Prostate gland (tissue), 2 donors: Measurements from ENCODE around the gene BTNL9. TPM values are rescaled to one million over a fixed set of nuclear protein-coding genes. Genes with fewer than 3 reads are reported as not detected.
"Not testable (repeated sequence)": the region's sequence is repeated elsewhere in the genome, so short reads cannot be mapped to it uniquely, and the experiment has no call there.

ENCODE experiments used
- DNase-seq: peaks from one replicate; pipeline ENCODE4 v3.0.0-alpha.2; 2019; ENCODE audit warnings: low spot score
- H3K27ac ChIP-seq, 2 donors: fragments of 200-600 bp; sonication (generic); 2 replicates each; pipeline ENCODE4 v1.5.1; 2017 to 2019
- H3K27me3 ChIP-seq: fragments of 200-600 bp; sonication (generic); replicated peaks from 2 replicates; pipeline ENCODE4 v1.5.1; 2019; ENCODE audit not compliant: insufficient read depth
- H3K36me3 ChIP-seq, 2 donors: fragments of 200-600 bp; sonication (generic); 1 replicate in 1 of 2; 2 replicates in 1 of 2; pipeline versions ENCODE4 v1.5.1 to v1.8.1; 2017 to 2019
- H3K4me1 ChIP-seq: fragments of 200-600 bp; sonication (generic); replicated peaks from 2 replicates; pipeline ENCODE4 v1.5.1; 2019
- H3K4me3 ChIP-seq, 2 donors: fragments of 200-600 bp; sonication (generic); 2 replicates each; pipeline ENCODE4 v1.5.1; 2017 to 2019
- H3K9me3 ChIP-seq: fragments of 200-600 bp; sonication (generic); 2 replicates; pipeline ENCODE4 v1.5.1; 2017
- POLR2A ChIP-seq: fragments of 450-650 bp; IDR thresholded peaks from one replicate; pipeline ENCODE4 v1.6.1; 2016; ENCODE audit warnings: antibody characterized with exemption, mild to moderate bottlenecking
- POLR2AphosphoS5 ChIP-seq: sonication (generic); formaldehyde crosslinking; IDR thresholded peaks from one replicate; pipeline ENCODE4 v1.6.1; 2017; ENCODE audit warnings: antibody characterized with exemption
- WGBS: methylation state at CpG from one replicate; pipeline ENCODE4 v1.1.5; 2018; 5-methylcytosine and 5-hydroxymethylcytosine counted together
- intact Hi-C: fragments of 100-400 bp; cut with DNase I; formaldehyde crosslinking; loops from one replicate; pipeline ENCODE4 v1.14.2; 2022
- total RNA-seq, 2 donors: library from RNA; depleted of rRNA; stranded (reverse); fragments of >200 nt; gene quantifications; one replicate each; pipeline ENCODE4 v1.1.0, GENCODE V29; 2016
- TF ChIP-seq, protein P1 (sequence below), 4 experiments: fragments of 200-600 bp in 2 of 4; fragments of 450-650 bp in 2 of 4; sonication (generic) in 2 of 4; IDR thresholded peaks; 1 replicate in 3 of 4; 2 replicates in 1 of 4; pipeline ENCODE4 v1.5.1; 2016 to 2019; ENCODE audit warnings: antibody characterized with exemption in 4 of 4, mild to moderate bottlenecking in 2 of 4, moderate library complexity in 2 of 4

BTNL9 gene
- total RNA-seq, 2 donors from 2014 or later = 11.7 to 13.0 TPM

DNA sequence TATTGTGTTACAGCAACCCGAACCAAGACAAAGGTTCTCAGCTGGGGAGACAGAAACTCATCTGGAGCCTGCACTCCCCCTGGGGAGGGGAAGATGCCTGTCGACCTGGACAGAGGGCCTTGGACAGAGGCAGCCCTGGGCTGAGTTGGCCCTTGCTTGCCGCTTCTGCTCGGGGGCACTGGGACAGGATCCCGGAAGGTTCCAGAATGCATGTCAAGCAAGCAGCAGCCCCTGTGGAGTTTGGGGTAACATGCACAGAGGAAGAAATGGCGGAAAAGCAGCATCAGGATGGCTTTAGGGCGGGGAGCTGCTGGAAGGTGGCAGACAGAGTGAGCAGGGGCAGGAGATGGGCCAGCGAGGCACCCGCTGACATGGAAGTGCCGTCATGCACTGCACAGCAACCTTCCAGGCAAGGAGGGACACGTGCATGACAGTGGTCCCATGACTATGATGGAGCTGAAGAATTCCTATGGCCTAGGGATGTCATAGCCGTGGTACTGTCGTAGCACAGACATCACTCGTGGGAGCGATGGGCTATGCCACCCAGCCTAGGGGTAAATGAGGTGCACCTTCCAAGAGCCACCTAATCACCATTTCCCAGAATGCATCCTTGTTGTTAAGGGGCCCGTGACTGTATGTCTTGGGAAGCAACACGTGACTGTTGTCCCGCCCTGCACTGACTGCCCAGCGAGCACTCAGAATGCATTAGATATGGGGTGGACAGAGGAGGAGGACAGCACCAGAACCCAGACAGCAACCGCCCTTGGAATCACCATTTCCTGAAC lies 64.7 kb downstream of the BTNL9 start:
- H3K27ac ChIP-seq, H3K27me3 ChIP-seq, intact Hi-C loops, DNase-seq, H3K9me3 ChIP-seq, H3K36me3 ChIP-seq, H3K4me1 ChIP-seq, H3K4me3 ChIP-seq: not testable (repeated sequence)
- WGBS = 69% methylated on average over 20 of the region's 20 CpGs

DNA sequence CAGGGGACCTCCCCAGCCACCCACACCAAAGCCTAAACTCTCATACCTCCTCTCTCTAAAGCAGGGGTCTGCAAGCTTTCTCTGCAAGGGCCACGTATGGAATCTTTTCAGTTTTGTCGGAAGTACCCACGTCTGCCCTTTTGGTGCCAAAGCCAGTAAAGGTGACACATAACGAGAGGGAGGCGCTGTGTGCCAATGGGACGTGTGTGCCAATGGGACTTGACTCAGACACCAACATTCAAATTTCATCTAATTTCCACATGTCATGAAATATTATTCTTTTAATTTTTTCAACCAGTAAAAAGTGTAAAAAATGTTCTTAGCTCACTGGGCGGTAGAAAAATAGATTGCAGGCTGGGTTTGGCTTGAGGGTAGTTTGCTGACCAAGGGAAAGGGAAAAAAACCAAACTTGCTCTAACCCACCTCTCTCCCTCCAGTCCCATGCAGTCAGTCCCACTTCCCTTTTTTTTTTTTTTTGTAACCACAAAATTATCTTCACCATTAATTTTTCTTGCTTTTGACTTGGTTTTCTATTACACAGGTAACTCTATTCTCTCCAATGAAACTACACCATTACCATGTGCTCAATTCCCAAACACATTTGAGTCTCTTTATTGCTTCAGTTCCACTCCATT lies 65.4 kb downstream of the BTNL9 start:
- H3K4me1 ChIP-seq = no peaks in the 10 kb centered on the region
- no peak for DNase-seq
- peaks cover 1% of the 10 kb centered on the region for H3K27me3 ChIP-seq
- H3K36me3 ChIP-seq = no peaks in the 10 kb centered on the region
- no peak overlapping the region for H3K27ac ChIP-seq
- no peak for TF ChIP-seq POLR2AphosphoS5
- TF ChIP-seq, protein P1, sequence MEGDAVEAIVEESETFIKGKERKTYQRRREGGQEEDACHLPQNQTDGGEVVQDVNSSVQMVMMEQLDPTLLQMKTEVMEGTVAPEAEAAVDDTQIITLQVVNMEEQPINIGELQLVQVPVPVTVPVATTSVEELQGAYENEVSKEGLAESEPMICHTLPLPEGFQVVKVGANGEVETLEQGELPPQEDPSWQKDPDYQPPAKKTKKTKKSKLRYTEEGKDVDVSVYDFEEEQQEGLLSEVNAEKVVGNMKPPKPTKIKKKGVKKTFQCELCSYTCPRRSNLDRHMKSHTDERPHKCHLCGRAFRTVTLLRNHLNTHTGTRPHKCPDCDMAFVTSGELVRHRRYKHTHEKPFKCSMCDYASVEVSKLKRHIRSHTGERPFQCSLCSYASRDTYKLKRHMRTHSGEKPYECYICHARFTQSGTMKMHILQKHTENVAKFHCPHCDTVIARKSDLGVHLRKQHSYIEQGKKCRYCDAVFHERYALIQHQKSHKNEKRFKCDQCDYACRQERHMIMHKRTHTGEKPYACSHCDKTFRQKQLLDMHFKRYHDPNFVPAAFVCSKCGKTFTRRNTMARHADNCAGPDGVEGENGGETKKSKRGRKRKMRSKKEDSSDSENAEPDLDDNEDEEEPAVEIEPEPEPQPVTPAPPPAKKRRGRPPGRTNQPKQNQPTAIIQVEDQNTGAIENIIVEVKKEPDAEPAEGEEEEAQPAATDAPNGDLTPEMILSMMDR (IDR thresholded peaks at IDR 0.05) = no peak
- no peak for TF ChIP-seq POLR2A
- intact Hi-C loops = no loop called here
- no peak overlapping the region for H3K4me3 ChIP-seq
- 73% methylated on average over 7 of the region's 7 CpGs for WGBS
- no peaks in the 10 kb centered on the region for H3K9me3 ChIP-seq

GRCh38 chr5:181107699-181108098 lies 67.6 kb downstream of the BTNL9 start:
- TF ChIP-seq, protein P1 (IDR thresholded peaks at IDR 0.05) = no peak
- TF ChIP-seq POLR2AphosphoS5 = no peak
- no peak for TF ChIP-seq POLR2A
- Histone ChIP-seq H3K27ac (no peak overlapping the region), H3K4me1 (no peaks in the 10 kb centered on the region), H3K4me3 (no peak overlapping the region), H3K27me3 (peaks cover 1% of the 10 kb centered on the region), H3K36me3 (no peaks in the 10 kb centered on the region), H3K9me3 (no peaks in the 10 kb centered on the region)
- 72% methylated on average over 9 of the region's 9 CpGs for WGBS
- DNase-seq = no peak
- intact Hi-C loops = no loop called here

- no peaks in the 10 kb centered on the region for H3K4me1 ChIP-seq
- H3K27me3 ChIP-seq = peaks cover 4% of the 10 kb centered on the region
- 78% methylated on average over 14 of the region's 14 CpGs for WGBS
- no peak overlapping the region for H3K4me3 ChIP-seq
- H3K27ac ChIP-seq = no peak overlapping the region
- H3K36me3 ChIP-seq = no peaks in the 10 kb centered on the region
- no peaks in the 10 kb centered on the region for H3K9me3 ChIP-seq
- no peak for DNase-seq
- TF ChIP-seq POLR2A (no peak), POLR2AphosphoS5 (no peak)
- TF ChIP-seq, protein P1 (IDR thresholded peaks at IDR 0.05) = no peak
- intact Hi-C loops = no loop called here
Observed at GRCh38 chr5:181108578-181109165, 68.6 kb downstream of the BTNL9 start.

- no peak overlapping the region for H3K4me3 ChIP-seq
- peaks cover 8% of the 10 kb centered on the region for H3K27me3 ChIP-seq
- no peaks in the 10 kb centered on the region for H3K4me1 ChIP-seq
- no peaks in the 10 kb centered on the region for H3K9me3 ChIP-seq
- H3K27ac ChIP-seq = no peak overlapping the region
- TF ChIP-seq, protein P1 (IDR thresholded peaks at IDR 0.05) = no peak
- no peak for TF ChIP-seq POLR2A
- TF ChIP-seq POLR2AphosphoS5 = no peak
- WGBS = 50% methylated on average over 11 of the region's 11 CpGs
- no peaks in the 10 kb centered on the region for H3K36me3 ChIP-seq
- intact Hi-C loops = no loop called here
- DNase-seq = no peak
Observed at GRCh38 chr5:181109489-181110013, 69.5 kb downstream of the BTNL9 start.
